Neural progenitor cell (in vitro differentiated cells): ENCODE results near the gene GLG1.
"Not testable (repeated sequence)": the region's sequence is repeated elsewhere in the genome, so short reads cannot be mapped to it uniquely, and the experiment has no call there.

ENCODE experiments used
- CTCF ChIP-seq: fragments of 200-600 bp; sonication (generic); IDR thresholded peaks from 2 replicates; pipeline ENCODE4 v1.5.1; 2017; ENCODE audit warnings: antibody characterized with exemption, mild to moderate bottlenecking
- EZH2 ChIP-seq: fragments of 200-600 bp; sonication (generic); IDR thresholded peaks from 2 replicates; pipeline ENCODE4 v1.6.1; 2017; ENCODE audit warnings: antibody characterized with exemption, mild to moderate bottlenecking, moderate library complexity
- EZH2phosphoT487 ChIP-seq: fragments of 200-600 bp; sonication (generic); IDR thresholded peaks from 2 replicates; pipeline ENCODE4 v1.6.1; 2017; ENCODE audit warnings: antibody characterized with exemption

- TF ChIP-seq CTCF, EZH2, EZH2phosphoT487: not testable (repeated sequence)
Observed at GRCh38 chr16:74537746-74538145, 69.2 kb downstream of the GLG1 start.
